Keratinocyte (primary cell): ENCODE data around the gene RAPGEF4. TPM values are rescaled to one million over a fixed set of nuclear protein-coding genes. Genes with fewer than 3 reads are reported as not detected.

Experiments used
- DNase-seq: peaks from one replicate; pipeline ENCODE4 v3.0.0-alpha.2; 2011; ENCODE audit warnings: low read depth, missing footprints, low spot score
- FAIRE-seq: peaks from 2 replicates; lab custom pipeline; 2011; peaks lifted over from hg19 to GRCh38; lab: Jason Lieb, UNC
- H2AFZ ChIP-seq: 2 replicates; pipeline ENCODE4 v1.6.0; 2012; ENCODE audit warnings: low read length, control low read depth, inconsistent platforms; ENCODE audit not compliant: control insufficient read depth
- H3K27ac ChIP-seq: 2 replicates; pipeline ENCODE4 v1.5.1; 2011; ENCODE audit warnings: low read length; ENCODE audit not compliant: control insufficient read depth, insufficient read depth
- H3K27me3 ChIP-seq: 3 replicates; pipeline ENCODE4 v1.6.0; 2011; ENCODE audit warnings: low read length; ENCODE audit not compliant: control insufficient read depth, insufficient read depth; ENCODE audit errors: extremely low read depth
- H3K36me3 ChIP-seq, 2 experiments: 2 replicates in 1 of 2; 3 replicates in 1 of 2; pipeline ENCODE4 v1.5.1; 2011; ENCODE audit warnings: low read length in 2 of 2, mild to moderate bottlenecking in 1 of 2; ENCODE audit not compliant: control insufficient read depth in 2 of 2, insufficient read depth in 2 of 2; ENCODE audit errors: extremely low read depth in 1 of 2
- H3K4me1 ChIP-seq: 3 replicates; pipeline ENCODE4 v1.5.1; 2011; ENCODE audit warnings: low read length; ENCODE audit not compliant: control insufficient read depth, insufficient read depth; ENCODE audit errors: extremely low read depth
- H3K4me2 ChIP-seq: 3 replicates; pipeline ENCODE4 v1.6.0; 2011; ENCODE audit warnings: low read depth, low read length; ENCODE audit not compliant: control insufficient read depth, insufficient read depth; ENCODE audit errors: extremely low read depth
- H3K4me3 ChIP-seq, 3 experiments: fragments of 200-600 bp in 1 of 3; sonication (generic) in 1 of 3; 2 replicates in 2 of 3; 3 replicates in 1 of 3; pipeline ENCODE4 v1.5.1; 2011 to 2016; ENCODE audit warnings: low read length in 3 of 3, mild to moderate bottlenecking in 3 of 3, control low read depth in 2 of 3, inconsistent platforms in 1 of 3, low read depth in 1 of 3, mixed read lengths in 1 of 3, mixed run types in 1 of 3, moderate library complexity in 1 of 3; ENCODE audit not compliant: control insufficient read depth in 2 of 3, insufficient read depth in 2 of 3; ENCODE audit errors: extremely low read depth in 1 of 3
- H3K79me2 ChIP-seq: 2 replicates; pipeline ENCODE4 v1.6.0; 2012; ENCODE audit warnings: low read length; ENCODE audit not compliant: control insufficient read depth, insufficient read depth
- H3K9ac ChIP-seq: 3 replicates; pipeline ENCODE4 v1.6.0; 2011; ENCODE audit warnings: low read length; ENCODE audit not compliant: control insufficient read depth, insufficient read depth; ENCODE audit errors: extremely low read depth
- H3K9me1 ChIP-seq: 3 replicates; pipeline ENCODE4 v1.6.0; 2011; ENCODE audit warnings: low read length; ENCODE audit not compliant: control insufficient read depth, insufficient read depth; ENCODE audit errors: extremely low read depth
- H3K9me3 ChIP-seq: 2 replicates; pipeline ENCODE4 v1.5.1; 2012; ENCODE audit warnings: low read depth, low read length; ENCODE audit not compliant: control insufficient read depth
- H4K20me1 ChIP-seq: 3 replicates; pipeline ENCODE4 v1.6.0; 2011; ENCODE audit warnings: low read length; ENCODE audit not compliant: control insufficient read depth, insufficient read depth; ENCODE audit errors: extremely low read depth
- EZH2 ChIP-seq: IDR thresholded peaks from one replicate; pipeline ENCODE4 v1.6.1; 2012; ENCODE audit warnings: inconsistent platforms, mild to moderate bottlenecking, low read length, moderate library complexity
- dilution Hi-C: fragments of 300-500 bp; cut with MboI; formaldehyde crosslinking; loops from one replicate; pipeline ENCODE4 v1.7.0; 2020; ENCODE audit warnings: low sequenced_read_pairs; ENCODE audit not compliant: extremely low pct_ligation_motif_present
- polyA plus RNA-seq, 5 experiments: library from polyadenylated mRNA; depleted of rRNA in 3 of 5; stranded (reverse) in 3 of 5; stranded (forward) in 1 of 5; unstranded in 1 of 5; fragments of >200 nt; gene quantifications; 1 replicate in 1 of 5; 2 replicates in 3 of 5; 3 replicates in 1 of 5; pipeline versions ENCODE4 v1.2.1 to v1.2.3, GENCODE V29; 2011 to 2012; ENCODE audit warnings: missing spikeins in 2 of 5, low read depth in 1 of 5, low replicate concordance in 1 of 5
- TF ChIP-seq, protein P1 (sequence below), 3 experiments: IDR thresholded peaks in 1 of 3; conservative IDR thresholded peaks in 1 of 3; optimal IDR thresholded peaks in 1 of 3; 2 replicates in 2 of 3; 3 replicates in 1 of 3; pipeline versions ENCODE3 to v1.5.1; 2011; ENCODE audit warnings: low read length in 3 of 3, mild to moderate bottlenecking in 3 of 3, moderate library complexity in 2 of 3, control low read depth in 1 of 3, inconsistent platforms in 1 of 3; ENCODE audit not compliant: insufficient read depth in 2 of 3; ENCODE audit errors: extremely low read depth in 1 of 3

RAPGEF4 gene
- polyA plus RNA-seq, 1 donor (not counting 4 experiments of a cell fraction or from before 2014, with no cell fraction given) = 1.6 TPM

DNA sequence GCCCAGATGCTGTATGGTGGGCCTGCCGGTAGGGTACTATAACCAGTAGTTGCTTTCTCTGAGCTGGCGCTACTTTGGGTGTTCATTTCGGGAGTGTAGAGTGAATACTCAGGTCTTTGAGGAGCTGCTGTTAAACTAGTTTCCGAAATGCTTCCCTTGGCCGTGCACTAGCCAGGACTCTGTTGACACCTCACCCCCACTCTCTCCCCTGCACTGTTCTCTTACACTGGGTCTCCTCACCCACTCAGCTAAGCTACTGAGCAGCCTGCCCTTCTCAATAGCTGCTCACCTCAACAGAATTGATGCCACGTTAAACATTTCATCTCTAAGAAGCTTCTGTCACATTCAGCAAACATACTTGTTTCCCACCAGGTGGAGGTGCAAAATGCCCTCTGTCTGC lies 86.9 kb downstream of the RAPGEF4 start:
- Histone ChIP-seq H3K9me1 (no peaks in the 10 kb centered on the region), H3K27ac (no peak overlapping the region), H2AFZ (no peak overlapping the region), H4K20me1 (no peaks in the 10 kb centered on the region), H3K79me2 (no peaks in the 10 kb centered on the region), H3K4me1 (no peaks in the 10 kb centered on the region), H3K9ac (no peak overlapping the region), H3K9me3 (no peaks in the 10 kb centered on the region), H3K4me2 (no peak overlapping the region), H3K36me3 (no peaks in the 10 kb centered on the region), H3K27me3 (no peaks in the 10 kb centered on the region), H3K4me3 (no peak overlapping the region)
- FAIRE-seq (no peak), DNase-seq (no peak)
- dilution Hi-C loops = loop anchor here (25.0 kb wide), 1 partner anchor 90 kb away; no protein-coding TSS in a partner anchor
- no peak for TF ChIP-seq EZH2
- TF ChIP-seq, protein P1, sequence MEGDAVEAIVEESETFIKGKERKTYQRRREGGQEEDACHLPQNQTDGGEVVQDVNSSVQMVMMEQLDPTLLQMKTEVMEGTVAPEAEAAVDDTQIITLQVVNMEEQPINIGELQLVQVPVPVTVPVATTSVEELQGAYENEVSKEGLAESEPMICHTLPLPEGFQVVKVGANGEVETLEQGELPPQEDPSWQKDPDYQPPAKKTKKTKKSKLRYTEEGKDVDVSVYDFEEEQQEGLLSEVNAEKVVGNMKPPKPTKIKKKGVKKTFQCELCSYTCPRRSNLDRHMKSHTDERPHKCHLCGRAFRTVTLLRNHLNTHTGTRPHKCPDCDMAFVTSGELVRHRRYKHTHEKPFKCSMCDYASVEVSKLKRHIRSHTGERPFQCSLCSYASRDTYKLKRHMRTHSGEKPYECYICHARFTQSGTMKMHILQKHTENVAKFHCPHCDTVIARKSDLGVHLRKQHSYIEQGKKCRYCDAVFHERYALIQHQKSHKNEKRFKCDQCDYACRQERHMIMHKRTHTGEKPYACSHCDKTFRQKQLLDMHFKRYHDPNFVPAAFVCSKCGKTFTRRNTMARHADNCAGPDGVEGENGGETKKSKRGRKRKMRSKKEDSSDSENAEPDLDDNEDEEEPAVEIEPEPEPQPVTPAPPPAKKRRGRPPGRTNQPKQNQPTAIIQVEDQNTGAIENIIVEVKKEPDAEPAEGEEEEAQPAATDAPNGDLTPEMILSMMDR (optimal IDR thresholded peaks at IDR 0.05 in 1 of 3, IDR thresholded peaks at IDR 0.05 in 1 of 3, conservative IDR thresholded peaks at IDR 0.05 in 1 of 3; ENCODE audit: extremely low read depth in 1 of 3, insufficient read depth in 2 of 3, low read length in 3 of 3) = no peak

DNA sequence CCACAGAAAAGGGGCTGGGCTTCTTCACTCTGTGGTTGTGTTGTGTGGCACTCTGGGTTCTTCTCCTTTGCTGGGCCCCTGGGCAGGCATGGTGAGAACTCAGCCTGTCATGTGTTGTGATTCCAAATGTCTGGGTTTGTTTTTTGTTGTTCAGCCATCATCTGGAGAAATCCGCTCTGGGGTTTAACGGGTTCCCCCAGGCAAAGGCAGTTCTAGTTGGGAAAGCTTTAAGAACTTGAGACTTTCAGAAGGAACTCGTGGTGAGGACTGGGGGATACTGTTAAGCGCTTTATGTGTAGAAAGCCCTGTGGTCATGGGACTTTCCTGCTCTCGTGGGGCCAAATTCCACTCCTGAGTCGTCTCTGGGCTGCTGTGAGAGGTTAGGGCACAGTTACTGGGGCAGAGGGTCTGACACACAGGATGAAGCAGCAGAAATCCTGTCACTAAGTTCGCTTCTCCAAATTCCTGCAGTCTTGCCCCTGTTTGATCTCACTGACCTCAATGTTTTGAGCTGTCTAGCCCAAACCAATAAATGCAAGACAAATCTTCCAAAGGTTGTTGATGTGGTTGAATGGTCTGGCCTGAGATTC lies 87.7 kb downstream of the RAPGEF4 start:
- FAIRE-seq = no peak
- Histone ChIP-seq H3K4me3 (no peak overlapping the region), H3K27me3 (no peaks in the 10 kb centered on the region), H3K9me3 (no peaks in the 10 kb centered on the region), H3K79me2 (no peaks in the 10 kb centered on the region), H2AFZ (no peak overlapping the region), H3K36me3 (no peaks in the 10 kb centered on the region), H3K9me1 (no peaks in the 10 kb centered on the region), H4K20me1 (no peaks in the 10 kb centered on the region), H3K27ac (no peak overlapping the region), H3K4me2 (no peak overlapping the region), H3K9ac (no peak overlapping the region), H3K4me1 (no peaks in the 10 kb centered on the region)
- dilution Hi-C loops = loop anchor here (25.0 kb wide), 1 partner anchor 89 kb away; no protein-coding TSS in a partner anchor
- no peak for DNase-seq
- TF ChIP-seq, protein P1 (optimal IDR thresholded peaks at IDR 0.05 in 1 of 3, IDR thresholded peaks at IDR 0.05 in 1 of 3, conservative IDR thresholded peaks at IDR 0.05 in 1 of 3; ENCODE audit: extremely low read depth in 1 of 3, insufficient read depth in 2 of 3, low read length in 3 of 3) = no peak
- TF ChIP-seq EZH2 = no peak
